DMS153 treated with DMSO at 0.1 percent for 48 hours (cell line): ENCODE data around the gene CALCB.

ENCODE experiments used
- DNase-seq: peaks from one replicate; lab custom pipeline; 2025; ENCODE audit not compliant: unreplicated experiment; lab: John Stamatoyannopoulos, UW

The CALCB gene

GRCh38 chr11:15117751-15118150, 44.4 kb downstream of the CALCB start:
- no peak for DNase-seq

GRCh38 chr11:15118431-15118830, 45.0 kb downstream of the CALCB start:
- DNase-seq = no peak

DNA sequence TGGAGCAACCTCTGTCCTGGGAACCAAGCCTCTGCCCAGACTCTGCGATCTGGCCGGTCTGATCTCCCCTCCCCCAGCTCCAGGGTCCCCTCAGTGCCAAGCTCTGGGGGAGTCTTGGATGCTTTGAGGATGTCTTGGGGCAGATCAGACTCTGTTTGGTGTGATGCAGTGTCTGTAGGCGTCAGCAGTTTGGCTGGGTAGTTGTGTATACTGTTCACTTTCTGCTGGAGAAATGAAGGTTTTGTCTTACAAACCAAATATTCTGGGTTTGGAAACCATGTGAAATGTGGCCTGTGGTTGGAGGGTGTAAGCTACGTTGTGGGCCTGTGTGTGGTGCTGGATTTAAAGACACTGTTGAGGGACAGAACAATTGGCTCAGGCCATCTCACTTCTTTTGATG, 46.0 kb downstream of the CALCB start:
- no peak for DNase-seq

- no peak for DNase-seq
Observed at GRCh38 chr11:15119826-15120225, 46.4 kb downstream of the CALCB start.

DNA sequence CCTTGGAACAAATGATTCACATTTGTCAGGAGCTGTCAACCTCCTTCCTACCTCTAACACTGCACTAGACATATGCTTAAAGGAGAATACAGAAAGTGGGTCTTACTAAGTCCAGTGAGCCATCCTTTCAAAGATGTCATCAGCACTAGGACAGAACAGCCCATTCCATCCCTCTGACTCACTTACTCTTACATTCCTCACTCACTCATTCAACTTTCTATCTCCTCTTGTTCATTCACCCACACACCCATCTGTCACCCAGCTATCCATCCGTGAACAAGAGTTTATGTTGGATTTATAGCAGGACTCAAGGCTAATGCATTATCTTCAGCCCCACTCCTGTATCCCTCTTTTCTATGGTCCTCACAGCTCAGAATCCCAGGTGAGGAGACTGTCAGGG, 50.5 kb downstream of the CALCB start:
- no peak for DNase-seq

DNA sequence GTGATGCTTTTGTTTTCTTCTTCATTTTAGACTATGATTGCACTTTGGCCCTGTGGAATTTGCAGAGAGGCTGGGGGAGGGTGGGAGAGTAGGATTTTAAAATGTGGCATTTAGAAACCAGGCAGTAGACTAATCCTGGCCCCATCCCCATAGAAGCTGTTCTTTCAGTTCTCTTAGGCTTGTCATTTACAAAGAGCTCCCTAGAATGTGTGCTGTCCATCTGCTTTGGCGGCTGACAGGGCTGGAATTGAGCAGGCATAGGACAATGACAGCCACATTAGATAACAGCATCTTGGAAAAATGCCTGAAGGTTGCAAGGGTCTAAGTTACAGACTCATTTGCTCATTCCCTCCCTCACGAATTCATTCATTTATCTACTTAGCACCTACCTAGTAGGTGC, 51.1 kb downstream of the CALCB start:
- no peak for DNase-seq

GRCh38 chr11:15127341-15127740, 53.9 kb downstream of the CALCB start:
- DNase-seq = no peak
